ENCODE results near the gene NOSIP. TPM values are rescaled to one million over a fixed set of nuclear protein-coding genes. Genes with fewer than 3 reads are reported as not detected.

NOSIP gene
- total RNA-seq, 1 donor from 2014 or later: 66.1 TPM

DNA sequence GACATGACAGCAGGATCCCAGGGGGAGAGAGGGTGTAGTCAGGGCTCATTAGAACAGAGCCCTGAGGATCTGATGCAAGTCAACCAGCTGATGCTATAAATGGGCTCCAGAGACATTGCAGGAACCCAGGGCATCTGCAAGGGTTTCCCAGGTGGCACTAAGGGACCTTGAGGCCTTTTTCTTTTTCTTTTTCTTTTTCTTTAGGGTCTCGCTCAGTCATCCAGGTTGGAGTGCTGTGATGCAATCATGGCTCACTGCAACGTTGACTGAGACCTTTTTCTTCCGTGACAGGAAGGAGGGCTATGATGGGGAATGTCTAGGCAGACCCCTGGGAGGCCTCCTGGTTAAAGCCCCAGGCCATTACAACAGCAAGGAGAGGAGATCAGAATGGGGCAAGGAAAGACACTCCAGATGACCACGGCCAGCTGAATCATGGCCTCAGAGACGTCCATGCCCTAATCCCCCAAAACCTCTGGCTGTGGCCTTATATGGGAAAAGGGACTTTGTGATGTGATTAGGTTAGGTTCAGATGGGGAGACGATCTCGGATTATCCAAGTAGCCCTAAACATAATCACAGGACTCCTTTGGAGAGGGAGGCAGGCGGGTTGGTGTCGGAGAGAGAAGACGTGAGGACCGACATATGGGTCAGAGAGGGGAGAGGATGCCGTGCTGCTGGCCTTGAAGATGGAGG lies 72.4 kb downstream of the NOSIP start:
- no peak overlapping the region for H3K27ac Mint-ChIP-seq
- intact Hi-C loops (cut with micrococcal nuclease): loop anchor here (2.0 kb wide), 1 partner anchor 19 kb away; no protein-coding TSS in a partner anchor

DNA sequence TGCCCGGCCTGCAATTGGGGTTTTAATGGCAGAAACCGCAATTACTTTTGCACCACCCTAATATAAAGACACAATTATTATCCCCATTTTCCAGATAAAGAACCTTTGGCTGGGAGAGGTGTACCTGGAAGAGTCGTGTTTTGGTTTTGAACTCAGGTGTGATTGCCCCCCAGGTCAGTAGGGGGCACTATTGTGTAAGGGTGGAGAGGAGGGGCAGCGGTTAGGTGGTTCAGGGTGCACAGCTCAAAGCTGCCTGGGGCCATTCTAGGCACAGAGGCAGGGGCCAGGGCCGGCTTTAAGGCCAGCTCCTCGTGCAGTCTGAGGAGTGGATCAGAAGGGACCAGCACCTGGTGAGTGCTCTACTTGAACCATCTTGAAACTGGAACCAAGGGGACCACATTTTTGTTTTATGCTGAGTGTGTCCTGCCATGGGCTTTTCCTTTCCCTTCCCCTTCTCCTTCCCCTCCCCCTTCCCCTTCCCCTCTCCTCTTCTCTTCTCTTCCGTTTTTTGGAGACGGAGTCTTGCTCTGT lies 73.7 kb downstream of the NOSIP start:
- Mint-ChIP-seq H3K4me1 (peaks cover 25% of the 10 kb centered on the region), H3K9me3 (no peaks in the 10 kb centered on the region), H3K27ac (no peak overlapping the region), H3K27me3 (no peaks in the 10 kb centered on the region), H3K4me3 (no peak overlapping the region), H3K36me3 (ENCODE audit: low read depth) (no peaks in the 10 kb centered on the region)
- intact Hi-C loops (cut with micrococcal nuclease): loop anchor here (1.0 to 2.0 kb wide), 3 partner anchors 20 to 64 kb away; no protein-coding TSS in a partner anchor
- DNase-seq: peak; percentile 94

More for the DNA sequence above, 72.4 kb downstream of the NOSIP start:
- no peak for DNase-seq
- Mint-ChIP-seq H3K4me3 (no peak overlapping the region), H3K9me3 (no peaks in the 10 kb centered on the region), H3K36me3 (ENCODE audit: low read depth) (no peaks in the 10 kb centered on the region), H3K4me1 (peaks cover 21% of the 10 kb centered on the region), H3K27me3 (peaks cover 3% of the 10 kb centered on the region)

Other genes with a start within 250 kb of the NOSIP start
- gene CD37, start 245.2 kb downstream of the NOSIP start, total RNA-seq: 131 and 134 TPM in 2 replicates
- gene TEAD2, start 218.1 kb downstream of the NOSIP start, total RNA-seq: not detected in 2 replicates
- not detected in 2 replicates for gene DKKL1, start 216.7 kb downstream of the NOSIP start, total RNA-seq
- 0.24 TPM in 1 of 2 replicates, not detected in the other for gene KASH5, start 192.3 kb downstream of the NOSIP start, total RNA-seq
- gene PTH2, start 157.1 kb downstream of the NOSIP start, total RNA-seq: not detected in 2 replicates
- gene GFY, start 155.2 kb downstream of the NOSIP start, total RNA-seq: not detected in 2 replicates
- gene SLC17A7, start 139.0 kb downstream of the NOSIP start, total RNA-seq: 0.12 and 0.54 TPM in 2 replicates
- 134 and 135 TPM in 2 replicates for gene PIH1D1, start 128.7 kb downstream of the NOSIP start, total RNA-seq
- 27.2 and 28.4 TPM in 2 replicates for gene ALDH16A1, start 127.3 kb downstream of the NOSIP start, total RNA-seq
- gene FLT3LG, start 106.3 kb downstream of the NOSIP start, total RNA-seq: 51.8 and 57.6 TPM in 2 replicates
- gene RPL13A, start 92.9 kb downstream of the NOSIP start, total RNA-seq: 3,031 and 3,032 TPM in 2 replicates
- gene RPS11, start 84.1 kb downstream of the NOSIP start, total RNA-seq: 2,059 and 2,078 TPM in 2 replicates
- 0.99 and 1.1 TPM in 2 replicates for gene FCGRT, start 67.9 kb downstream of the NOSIP start, total RNA-seq
- 2.0 and 4.3 TPM in 2 replicates for gene RCN3, start 52.6 kb downstream of the NOSIP start, total RNA-seq
- gene PRRG2, start 760 bp upstream of the NOSIP start, total RNA-seq: 0.56 and 1.0 TPM in 2 replicates
- 31.1 and 32.7 TPM in 2 replicates for gene PRR12, start 10.6 kb upstream of the NOSIP start, total RNA-seq
- gene RRAS, start 59.6 kb upstream of the NOSIP start, total RNA-seq: 4.1 and 5.0 TPM in 2 replicates
- gene SCAF1, start 61.7 kb upstream of the NOSIP start, total RNA-seq: 75.0 and 84.9 TPM in 2 replicates
- 146 and 151 TPM in 2 replicates for gene IRF3, start 85.3 kb upstream of the NOSIP start, total RNA-seq
- gene BCL2L12, start 85.4 kb upstream of the NOSIP start, total RNA-seq: 69.3 and 72.0 TPM in 2 replicates
- gene PRMT1, start 96.7 kb upstream of the NOSIP start, total RNA-seq: 510 and 512 TPM in 2 replicates
- gene ADM5, start 109.0 kb upstream of the NOSIP start, total RNA-seq: 8.4 and 8.6 TPM in 2 replicates
- gene CPT1C, start 110.6 kb upstream of the NOSIP start, total RNA-seq: 3.4 and 3.6 TPM in 2 replicates
- gene TSKS, start 182.8 kb upstream of the NOSIP start, total RNA-seq: 0.92 and 1.6 TPM in 2 replicates
- gene AP2A1, start 186.4 kb upstream of the NOSIP start, total RNA-seq: 61.8 and 68.0 TPM in 2 replicates
- gene FUZ, start 232.7 kb upstream of the NOSIP start, total RNA-seq: 16.2 and 16.4 TPM in 2 replicates
- 49.1 and 51.5 TPM in 2 replicates for gene MED25, start 237.7 kb upstream of the NOSIP start, total RNA-seq

All from activated CD4-positive, alpha-beta T cell treated with anti-CD3 and anti-CD28 coated beads, Interleukin-2, amount 10 ng/mL, durations not matched to agents 24 days and 14 days (primary cell).